Measurements from ENCODE around the gene EVX2. TPM values are rescaled to one million over a fixed set of nuclear protein-coding genes. Genes with fewer than 3 reads are reported as not detected.

The EVX2 gene
- total and polyA plus RNA-seq, 5 experiments from 2014 or later, result not detected

DNA sequence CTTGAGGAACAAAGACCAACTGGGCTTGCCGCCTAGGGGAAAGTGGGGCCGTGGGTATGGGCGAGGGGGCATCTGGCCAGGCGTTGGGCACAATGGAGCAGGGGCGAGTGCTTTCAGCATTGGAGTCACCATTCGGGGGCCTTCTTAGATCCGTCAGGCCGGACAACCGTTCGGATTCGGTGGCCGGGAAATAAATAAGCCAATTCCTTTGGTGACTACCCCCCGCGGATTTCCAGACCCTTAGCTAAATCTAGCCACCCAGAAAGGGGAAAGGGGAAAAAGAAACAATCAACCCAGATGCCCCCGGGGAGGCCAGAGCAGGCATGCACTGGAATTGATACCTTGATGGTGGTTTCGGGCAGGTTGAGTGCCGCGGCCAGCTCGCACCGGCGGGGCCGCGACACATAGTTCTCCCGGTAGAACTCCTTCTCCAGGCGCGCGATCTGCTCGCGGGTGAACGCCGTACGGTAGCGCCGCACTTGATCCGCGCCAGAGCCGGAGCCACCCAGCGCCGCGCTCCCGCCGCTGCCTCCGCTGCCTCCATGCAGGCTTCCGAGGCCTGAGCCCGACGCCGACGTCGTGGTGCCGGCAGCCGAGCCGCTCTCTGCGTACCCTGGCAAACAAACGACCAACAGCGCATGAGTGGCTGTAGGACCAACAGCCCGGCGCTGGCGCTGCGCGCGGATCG, 1.8 kb downstream of the EVX2 start:
- peak overlapping the region in 4 of 10 donors; percentile 44 to 93 (median 79) for H3K27ac Mint-ChIP-seq
- POLR2A ChIA-PET, result interaction anchor here (0.8 to 1.5 kb wide), 3 partner anchors 12 to 31 kb away, joined by 3 to 4 read pairs (median 4); no protein-coding TSS in a partner anchor
- peak overlapping the region in 7 of 10 donors; percentile 11 to 82 (median 65) for H3K4me3 Mint-ChIP-seq
- H3K4me1 Mint-ChIP-seq, result peaks cover 10 to 16% (median 13%) of the 10 kb centered on the region in 4 donors
- H3K9me3 Mint-ChIP-seq, result peaks cover 7 to 77% (median 28%) of the 10 kb centered on the region in 9 donors
- ATAC-seq (no peak), DNase-seq (peak in 1 of 10 donors; percentile 34)
- H3K27me3 Mint-ChIP-seq, result peaks cover 40 to 85% (median 69%) of the 10 kb centered on the region in 5 donors
- peaks cover 12 to 33% (median 29%) of the 10 kb centered on the region in 3 donors for H3K36me3 Mint-ChIP-seq

DNA sequence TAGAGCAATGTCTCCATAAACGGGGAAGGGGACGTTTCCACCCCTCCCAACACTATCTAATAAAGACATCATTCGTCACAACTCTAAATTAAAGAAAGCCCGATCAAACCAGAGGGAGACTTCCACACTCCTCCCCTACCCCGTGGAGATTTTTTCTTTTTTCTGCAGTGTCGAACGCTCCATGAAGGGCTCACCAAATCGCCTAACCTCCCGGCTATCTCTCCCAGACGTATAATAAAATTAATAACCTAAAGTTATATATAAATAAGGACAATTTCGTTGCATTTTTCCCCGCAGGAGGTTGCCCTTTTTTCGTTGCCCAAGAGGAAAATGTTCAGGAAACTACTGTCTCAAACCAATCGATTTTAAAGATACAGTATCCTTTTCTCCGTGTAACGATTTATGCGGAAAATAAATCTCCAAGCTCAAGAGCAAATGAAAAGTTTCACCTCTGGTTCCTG, 2.4 kb downstream of the EVX2 start:
- peak overlapping the region; percentile 11 to 82 (median 55) for H3K4me3 Mint-ChIP-seq
- peak overlapping the region in 5 of 10 donors; percentile 44 to 93 (median 76) for H3K27ac Mint-ChIP-seq
- POLR2A ChIA-PET, result no interaction called here
- H3K9me3 Mint-ChIP-seq, result peaks cover 7 to 77% (median 26%) of the 10 kb centered on the region in 9 donors
- peaks cover 9 to 16% (median 13%) of the 10 kb centered on the region in 4 donors for H3K4me1 Mint-ChIP-seq
- H3K36me3 Mint-ChIP-seq, result peaks cover 12 to 33% (median 27%) of the 10 kb centered on the region in 3 donors
- peaks cover 38 to 85% (median 68%) of the 10 kb centered on the region in 5 donors for H3K27me3 Mint-ChIP-seq
- DNase-seq (no peak), ATAC-seq (no peak)

DNA sequence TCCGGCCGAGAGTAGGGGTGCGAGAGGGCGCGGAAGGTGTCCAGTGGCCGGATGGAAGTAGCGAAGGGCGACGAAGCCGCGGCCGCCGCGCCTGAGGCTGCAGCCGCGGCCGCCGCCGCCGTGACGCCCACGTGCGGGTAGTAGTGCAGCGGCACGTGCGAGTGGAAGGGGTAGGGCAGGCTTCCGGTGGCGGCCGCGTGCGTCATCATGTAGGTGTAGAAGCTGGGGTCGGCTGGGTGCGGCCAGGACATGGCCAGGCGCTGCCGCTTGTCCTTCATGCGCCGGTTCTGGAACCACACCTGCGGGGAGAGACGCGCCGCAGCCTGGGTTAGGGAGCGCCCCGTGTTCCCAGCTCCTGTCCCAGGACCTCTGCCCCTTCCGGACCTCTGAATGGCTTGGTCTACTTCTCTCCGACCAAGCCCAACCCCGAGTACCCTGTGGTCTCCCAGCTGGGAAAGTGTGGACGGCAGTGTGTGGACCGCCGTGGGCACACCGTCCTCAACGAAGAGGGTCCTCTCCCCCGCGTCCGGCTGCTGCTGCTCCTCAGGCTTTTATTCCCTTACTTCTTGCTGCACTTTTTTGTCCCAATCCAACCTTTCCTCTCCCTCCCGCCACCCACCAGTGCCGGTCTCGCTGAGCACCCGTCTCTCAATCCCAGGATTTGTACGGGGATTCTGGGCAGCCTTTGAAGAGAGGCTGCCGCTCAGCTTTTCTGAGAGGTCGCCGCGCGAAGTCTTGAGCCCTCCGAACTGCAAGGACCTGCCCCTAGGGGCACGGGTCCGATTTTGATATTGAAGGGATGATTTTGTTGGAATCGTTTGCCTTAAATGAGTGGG, 3.0 kb downstream of the EVX2 start:
- Mint-ChIP-seq H3K27me3 (peaks cover 40 to 85% (median 70%) of the 10 kb centered on the region in 5 donors), H3K9me3 (peaks cover 7 to 81% (median 26%) of the 10 kb centered on the region in 9 donors), H3K4me1 (peaks cover 7 to 16% (median 12%) of the 10 kb centered on the region in 4 donors), H3K27ac (peak overlapping the region in 5 of 10 donors; percentile 20 to 93 (median 76)), H3K4me3 (peak overlapping the region; percentile 11 to 82 (median 55)), H3K36me3 (peaks cover 12 to 34% (median 33%) of the 10 kb centered on the region in 3 donors)
- DNase-seq, result no peak
- POLR2A ChIA-PET, result interaction anchor here (0.6 kb wide), 1 partner anchor 16 kb away, joined by 3 read pairs; no protein-coding TSS in a partner anchor
- peak; percentile 16 to 25 for ATAC-seq

DNA sequence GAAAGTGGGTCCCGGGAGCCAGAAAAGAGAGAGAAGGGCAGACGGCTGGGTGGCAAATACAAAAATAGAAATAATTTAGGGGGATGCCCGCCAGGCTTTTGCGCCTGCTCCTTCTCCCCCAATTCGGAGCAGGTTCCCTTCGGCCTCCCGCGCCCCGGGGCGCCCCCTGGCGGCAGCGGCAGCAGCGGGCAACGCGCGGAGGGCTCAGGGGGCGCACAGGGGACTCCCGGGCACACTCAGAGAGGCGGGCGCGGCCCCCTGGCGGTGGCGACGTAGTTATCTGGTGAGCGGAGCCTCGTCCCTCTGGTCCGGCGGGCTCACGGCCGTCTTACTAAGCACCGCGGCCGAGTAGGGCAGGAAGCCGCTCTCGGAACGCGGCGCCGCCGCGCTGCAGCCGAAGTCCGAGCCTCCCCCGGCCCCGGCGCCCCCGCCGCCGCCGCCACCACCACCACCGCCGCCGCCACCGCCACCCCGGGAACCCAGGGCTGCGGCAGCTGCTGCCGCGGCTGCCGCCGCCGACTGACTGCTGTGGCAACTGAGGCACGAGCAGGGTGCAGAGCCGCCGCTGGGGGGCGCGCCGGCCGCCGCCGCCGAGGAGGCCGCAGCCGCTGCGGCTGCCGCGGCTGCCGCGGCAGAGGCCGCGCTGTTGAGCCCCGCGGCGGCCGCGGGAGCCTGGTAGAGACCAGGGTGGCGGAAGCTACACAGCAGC, 3.8 kb downstream of the EVX2 start:
- peak in 1 of 2 donors; percentile 37 for ATAC-seq
- Mint-ChIP-seq H3K36me3 (peaks cover 16 to 39% (median 32%) of the 10 kb centered on the region in 3 donors), H3K27ac (peak overlapping the region in 2 of 10 donors; percentile 94), H3K4me1 (peaks cover 7 to 16% (median 12%) of the 10 kb centered on the region in 4 donors), H3K27me3 (peaks cover 46 to 85% (median 73%) of the 10 kb centered on the region in 5 donors), H3K9me3 (peaks cover 7 to 81% (median 31%) of the 10 kb centered on the region in 9 donors), H3K4me3 (peak overlapping the region; percentile 50 to 86 (median 68))
- POLR2A ChIA-PET, result interaction anchor here (0.6 kb wide), 1 partner anchor 17 kb away, joined by 3 read pairs; no protein-coding TSS in a partner anchor
- DNase-seq, result peak in 2 of 10 donors; percentile 5 to 23

DNA sequence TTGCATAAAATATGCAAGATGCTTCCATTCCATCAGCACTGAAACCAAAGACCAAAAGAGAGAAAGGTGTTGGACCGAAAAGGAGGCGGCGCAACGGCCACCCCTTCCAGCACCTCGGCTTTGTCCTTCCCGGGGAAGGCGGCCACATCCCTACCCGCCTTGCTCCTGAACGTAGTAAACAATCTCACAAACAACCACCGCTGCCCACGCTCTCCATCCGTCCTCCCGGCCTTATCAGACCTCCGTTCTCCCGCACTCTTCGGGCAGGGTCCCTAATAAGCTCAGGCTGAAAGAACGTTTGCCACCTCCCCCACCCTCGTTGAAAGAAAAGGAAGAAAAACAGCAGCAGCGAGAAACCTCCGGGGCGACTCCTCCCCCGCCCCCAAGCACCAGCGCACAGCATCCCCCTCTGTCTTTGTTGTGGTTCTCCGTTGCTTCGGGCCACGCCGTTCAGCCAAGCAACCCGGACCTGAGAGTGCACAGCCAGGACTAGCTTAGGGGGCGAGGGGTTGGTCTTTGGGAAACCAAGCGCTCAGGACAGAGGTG, 4.4 kb downstream of the EVX2 start:
- DNase-seq (peak in 2 of 10 donors; percentile 25 to 28), ATAC-seq (peak in 1 of 2 donors; percentile 10)
- peaks cover 18 to 42% (median 26%) of the 10 kb centered on the region in 3 donors for H3K36me3 Mint-ChIP-seq
- POLR2A ChIA-PET, result no interaction called here
- H3K27me3 Mint-ChIP-seq, result peaks cover 45 to 85% (median 73%) of the 10 kb centered on the region in 5 donors
- peak overlapping the region in 8 of 10 donors; percentile 15 to 94 (median 76) for H3K27ac Mint-ChIP-seq
- H3K4me3 Mint-ChIP-seq, result peak overlapping the region; percentile 50 to 86 (median 68)
- H3K9me3 Mint-ChIP-seq, result peaks cover 7 to 77% (median 31%) of the 10 kb centered on the region in 9 donors
- H3K4me1 Mint-ChIP-seq, result peaks cover 6 to 16% (median 12%) of the 10 kb centered on the region in 4 donors

DNA sequence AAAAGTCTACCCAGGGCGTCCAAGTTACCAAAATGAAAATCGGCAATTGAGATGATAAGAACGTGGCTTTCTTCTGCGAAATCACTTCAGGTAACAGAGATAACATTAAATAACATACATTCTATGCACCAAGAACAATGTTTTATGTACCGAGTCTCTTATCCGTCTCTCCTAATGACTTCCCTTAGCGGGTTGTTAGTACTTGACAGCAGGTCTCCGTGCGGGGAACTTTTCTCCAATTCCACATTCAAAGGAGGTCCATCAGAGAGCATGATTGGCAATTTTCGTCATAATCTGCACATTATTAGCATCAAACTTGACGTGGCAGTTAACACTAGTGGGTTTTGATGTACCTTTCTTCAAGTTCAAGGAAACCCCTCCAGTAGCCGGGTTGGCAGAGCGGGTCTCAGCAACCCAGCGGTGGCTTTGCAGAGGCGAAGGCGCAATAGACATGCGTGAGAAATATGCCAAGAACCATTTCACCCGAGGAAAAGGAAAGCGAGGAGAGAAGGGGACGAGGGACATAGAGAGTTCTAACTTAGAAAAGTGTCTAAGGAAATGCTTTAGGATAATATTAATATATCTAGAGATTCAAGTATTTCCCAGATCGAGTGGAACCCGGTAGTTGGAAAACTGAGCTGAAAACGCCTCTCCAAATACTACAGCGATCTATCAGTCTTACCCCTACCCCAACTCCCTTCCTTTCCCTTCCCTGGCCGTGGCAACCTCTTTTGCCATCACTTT, 5.0 kb downstream of the EVX2 start:
- peaks cover 7 to 72% (median 31%) of the 10 kb centered on the region in 9 donors for H3K9me3 Mint-ChIP-seq
- peaks cover 43 to 85% (median 71%) of the 10 kb centered on the region in 5 donors for H3K27me3 Mint-ChIP-seq

DNA sequence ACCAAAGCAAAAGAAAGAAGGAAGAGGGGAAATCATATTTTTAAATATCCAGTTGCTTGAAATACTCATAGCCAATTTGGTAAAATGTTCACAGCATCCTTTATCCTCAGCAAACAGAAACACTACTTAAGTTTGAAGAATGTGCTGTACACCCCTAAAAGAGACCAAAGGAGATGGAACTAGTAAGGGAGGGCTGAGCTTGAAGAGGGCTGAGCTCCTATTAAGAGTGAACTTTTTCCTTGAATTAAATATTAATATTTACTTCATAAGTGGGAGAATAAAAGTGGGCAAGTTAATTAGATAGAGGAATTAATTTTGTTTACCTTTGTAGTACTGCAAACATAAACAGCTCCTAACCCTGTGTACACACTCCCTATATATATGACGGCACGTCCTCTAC, 7.0 kb downstream of the EVX2 start:
- DNase-seq, result no peak
- peaks cover 7 to 65% (median 31%) of the 10 kb centered on the region in 9 donors for H3K9me3 Mint-ChIP-seq
- peak overlapping the region in 2 of 10 donors; percentile 2 to 66 for H3K27ac Mint-ChIP-seq
- peaks cover 9 to 19% (median 13%) of the 10 kb centered on the region in 4 donors for H3K4me1 Mint-ChIP-seq
- H3K36me3 Mint-ChIP-seq, result peaks cover 18 to 44% (median 18%) of the 10 kb centered on the region in 3 donors
- peak overlapping the region in 2 of 10 donors; percentile 3 to 9 for H3K4me3 Mint-ChIP-seq
- POLR2A ChIA-PET, result no interaction called here
- ATAC-seq, result no peak
- H3K27me3 Mint-ChIP-seq, result peaks cover 59 to 87% (median 76%) of the 10 kb centered on the region in 5 donors

More for the DNA sequence above, 5.0 kb downstream of the EVX2 start:
- POLR2A ChIA-PET, result no interaction called here
- Mint-ChIP-seq H3K4me3 (peak overlapping the region; percentile 37 to 86 (median 66)), H3K36me3 (peaks cover 18 to 39% (median 25%) of the 10 kb centered on the region in 3 donors), H3K27ac (peak overlapping the region in 7 of 10 donors; percentile 15 to 94 (median 77)), H3K4me1 (peaks cover 6 to 16% (median 12%) of the 10 kb centered on the region in 4 donors)
- ATAC-seq (no peak), DNase-seq (peak in 2 of 10 donors; percentile 16 to 27)

DNA sequence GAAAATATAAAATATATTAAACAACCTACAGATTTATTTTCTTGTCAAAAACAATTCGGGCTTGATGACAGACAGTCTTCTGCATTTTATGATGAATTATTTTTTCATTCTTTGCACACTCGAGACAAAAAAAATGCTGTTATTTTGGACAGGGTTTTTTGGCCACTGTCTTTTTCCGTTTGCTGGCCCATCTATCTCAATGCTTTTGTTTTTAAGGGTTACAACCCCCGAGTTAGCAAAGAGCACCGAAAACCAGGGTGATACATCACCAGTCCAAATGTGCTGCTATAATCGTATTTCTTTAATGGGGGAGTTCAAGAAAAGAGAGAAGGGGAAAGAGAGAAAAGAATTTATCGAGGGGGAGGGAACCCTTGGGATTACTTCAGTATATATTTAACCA, 7.7 kb downstream of the EVX2 start:
- POLR2A ChIA-PET, result no interaction called here
- DNase-seq (no peak), ATAC-seq (no peak)
- Mint-ChIP-seq H3K4me1 (peaks cover 9 to 20% (median 11%) of the 10 kb centered on the region in 4 donors), H3K27ac (peak overlapping the region in 1 of 10 donors; percentile 2), H3K9me3 (peaks cover 7 to 58% (median 31%) of the 10 kb centered on the region in 9 donors), H3K4me3 (no peak overlapping the region), H3K27me3 (peaks cover 62 to 87% (median 74%) of the 10 kb centered on the region in 5 donors), H3K36me3 (peaks cover 14 to 47% (median 15%) of the 10 kb centered on the region in 3 donors)

DNA sequence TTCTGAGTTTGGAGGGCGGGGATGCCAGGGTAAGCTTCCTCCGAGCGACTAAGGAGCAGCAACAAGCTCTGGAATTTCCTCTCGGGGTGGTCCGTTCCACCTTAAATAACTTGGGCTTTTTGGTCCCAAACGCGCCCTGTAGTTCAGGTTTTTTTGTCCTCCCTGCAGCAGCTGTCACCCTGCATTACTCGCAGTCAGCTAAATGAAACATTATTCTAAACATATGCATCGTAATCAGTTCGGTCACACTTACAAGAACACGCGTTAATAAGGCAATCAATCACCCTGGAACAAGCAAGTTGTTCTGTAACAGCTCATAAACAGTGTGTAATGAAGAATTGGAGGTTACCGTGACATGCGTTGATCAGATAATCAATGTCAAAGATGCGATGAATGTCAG, 8.3 kb downstream of the EVX2 start:
- Mint-ChIP-seq H3K36me3 (peaks cover 13 to 50% (median 16%) of the 10 kb centered on the region in 3 donors), H3K27me3 (peaks cover 65 to 90% (median 77%) of the 10 kb centered on the region in 5 donors), H3K9me3 (peaks cover 7 to 54% (median 31%) of the 10 kb centered on the region in 9 donors), H3K27ac (peak overlapping the region in 2 of 10 donors; percentile 9 to 57), H3K4me1 (peaks cover 8 to 20% (median 10%) of the 10 kb centered on the region in 4 donors), H3K4me3 (no peak overlapping the region)
- POLR2A ChIA-PET, result interaction anchor here (0.6 kb wide), 1 partner anchor 29 kb away, joined by 3 read pairs; no protein-coding TSS in a partner anchor
- DNase-seq (no peak), ATAC-seq (no peak)

DNA sequence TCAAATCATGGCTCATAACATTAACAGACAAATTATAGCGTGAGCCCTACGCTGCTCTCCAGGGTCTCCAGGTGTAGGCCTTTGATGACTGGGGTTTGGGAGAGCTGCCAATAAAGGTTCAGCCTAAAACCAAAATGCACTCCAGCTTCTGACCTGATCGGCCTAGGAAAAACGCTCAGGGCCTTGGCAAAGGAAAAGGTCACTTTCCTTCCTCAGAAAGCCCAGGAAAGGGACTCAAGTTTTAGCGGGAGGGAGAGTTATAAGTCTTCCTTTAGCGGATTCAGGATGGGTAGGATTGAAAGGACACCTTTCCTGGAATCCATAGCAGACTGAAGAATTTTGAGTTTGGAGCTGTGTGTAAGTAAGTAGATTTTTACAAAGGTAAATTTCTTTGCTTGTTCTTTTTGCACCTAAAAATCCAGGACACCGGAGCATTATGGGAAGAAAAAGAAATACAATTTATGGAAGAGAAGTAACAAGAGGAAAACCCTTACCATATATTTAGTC, 8.8 kb downstream of the EVX2 start:
- H3K4me1 Mint-ChIP-seq, result peaks cover 8 to 20% (median 10%) of the 10 kb centered on the region in 4 donors
- peaks cover 7 to 56% (median 31%) of the 10 kb centered on the region in 9 donors for H3K9me3 Mint-ChIP-seq
- POLR2A ChIA-PET, result interaction anchor here (0.6 kb wide), 1 partner anchor 30 kb away, joined by 3 read pairs; no protein-coding TSS in a partner anchor
- H3K4me3 Mint-ChIP-seq, result no peak overlapping the region
- no peak for ATAC-seq
- peaks cover 70 to 95% (median 82%) of the 10 kb centered on the region in 5 donors for H3K27me3 Mint-ChIP-seq
- no peak overlapping the region for H3K27ac Mint-ChIP-seq
- peaks cover 13 to 50% (median 17%) of the 10 kb centered on the region in 3 donors for H3K36me3 Mint-ChIP-seq
- no peak for DNase-seq
